ENCODE data around the gene CHD1L. TPM values are rescaled to one million over a fixed set of nuclear protein-coding genes. Genes with fewer than 3 reads are reported as not detected.
A peak's percentile ranks its signal among the peaks of the same experiment; 100 is the strongest.

CHD1L gene
- total and polyA plus RNA-seq, 2 of the 13 experiments (the other 11 are each of a cell fraction or from before 2014, with no cell fraction given): 74.3 to 111 TPM

GRCh38 chr1:147243841-147244240, 1.4 kb downstream of the CHD1L start:
- intact Hi-C loops (cut with micrococcal nuclease; ENCODE audit: unreplicated experiment): no loop called here
- Histone ChIP-seq H3K27ac (ENCODE audit: extremely low read length, insufficient read depth, low read length) (peak overlapping the region; percentile 93), H3K79me2 (ENCODE audit: insufficient read depth, low read length) (peaks cover 68% of the 10 kb centered on the region), H3K4me1 (ENCODE audit: insufficient read depth, low read length) (peaks cover 79% of the 10 kb centered on the region), H3K4me3 (replicated peaks in 1 of 3; ENCODE audit: insufficient read depth in 1 of 3, low read depth in 2 of 3, low read length in 3 of 3) (peak overlapping the region; percentile 77 to 97 (median 89)), H3K4me2 (ENCODE audit: low read depth, low read length) (peak overlapping the region; percentile 88), H4K20me1 (ENCODE audit: insufficient read depth, low read length) (peaks cover 17% of the 10 kb centered on the region), H3K27me3 (ENCODE audit: control insufficient read depth in 1 of 2, insufficient read depth in 2 of 2, low read length in 2 of 2) (no peaks in the 10 kb centered on the region; a peak in 1 of 5 replicates), H3K9me3 (ENCODE audit: low read length) (no peaks in the 10 kb centered on the region), H2AFZ (ENCODE audit: low read length) (no peak overlapping the region), H3K36me3 (replicated peaks in 1 of 2; ENCODE audit: control insufficient read depth in 1 of 2, insufficient read depth in 2 of 2, low read length in 2 of 2) (no peaks in the 10 kb centered on the region), H3K9ac (ENCODE audit: insufficient read depth, low read depth, low read length) (peak overlapping the region; percentile 92)
- no peak for TF ChIP-seq ZNF883 (CRISPR knock-in tag; IDR thresholded peaks at IDR 0.05; ENCODE audit: not compliant biosample characterization)
- TF ChIP-seq RNF2 (conservative IDR thresholded peaks at IDR 0.05; ENCODE audit: low read depth): no peak
- TF ChIP-seq ZNF713 (CRISPR knock-in tag; IDR thresholded peaks at IDR 0.05): no peak
- TF ChIP-seq ATF6 (CRISPR knock-in tag; conservative IDR thresholded peaks at IDR 0.05): no peak
- TF ChIP-seq ZFYVE20 (CRISPR knock-in tag; IDR thresholded peaks at IDR 0.05; ENCODE audit: borderline replicate concordance, low read depth): no peak
- no peak for TF ChIP-seq ZNF224 (CRISPR knock-in tag; IDR thresholded peaks at IDR 0.05)
- no peak for TF ChIP-seq ZNF782 (CRISPR knock-in tag; IDR thresholded peaks at IDR 0.05; ENCODE audit: borderline replicate concordance)
- in situ Hi-C loops (cut with HindIII; ENCODE audit: extremely low pct_ligation_motif_present, low pct_unique_long_range_greater_than_20kb): loop anchor here (5.0 kb wide), 1 partner anchor 72 kb away; the partner anchor contains the start of gene PRKAB2
- FAIRE-seq: no peak
- WGBS (ENCODE audit: low lambda C conversion rate): 0% methylated on average over 4 of the region's 4 CpGs
- CTCF ChIA-PET (ENCODE audit: low intra/inter-chr PET ratio, low total read pairs): interaction anchor here (1.1 to 4.3 kb wide), 3 partner anchors 18 to 74 kb away, joined by 3 to 141 read pairs (median 3); partner anchors contain the start of genes FMO5 and PRKAB2
- POLR2A ChIA-PET: interaction anchor here (1.1 to 3.3 kb wide), 7 partner anchors 19 to 159 kb away, joined by 3 to 31 read pairs (median 10); partner anchors contain the start of genes FMO5 and PRKAB2
- ATAC-seq: no peak
- DNase-seq (ENCODE audit: low spot score): no peak
- TSS peak; percentile 50 for BruUV-seq (replicated peaks)
